H1 (cell line): ENCODE data around the gene TSPEAR. TPM values are rescaled to one million over a fixed set of nuclear protein-coding genes. Genes with fewer than 3 reads are reported as not detected.

ENCODE experiments used
- CTCF ChIP-seq, 3 experiments: IDR thresholded peaks; 1 replicate in 2 of 3; 2 replicates in 1 of 3; pipeline versions ENCODE4 v1.5.1 to v1.6.1; 2011; ENCODE audit warnings: low read length in 3 of 3, mild to moderate bottlenecking in 3 of 3, inconsistent platforms in 2 of 3, low read depth in 1 of 3, moderate library complexity in 1 of 3; ENCODE audit not compliant: insufficient read depth in 1 of 3; ENCODE audit errors: control extremely low read depth in 1 of 3
- EGR1 ChIP-seq: IDR thresholded peaks from 2 replicates; pipeline ENCODE4 v1.6.1; 2011; ENCODE audit warnings: low read depth, low read length, borderline replicate concordance
- RBBP5 ChIP-seq: IDR thresholded peaks from 2 replicates; pipeline ENCODE4 v1.7.1; 2012; ENCODE audit warnings: low read depth, mild to moderate bottlenecking, inconsistent platforms, low read length, moderate library complexity, borderline replicate concordance
- SIN3A ChIP-seq, 2 experiments: IDR thresholded peaks in 1 of 2; conservative IDR thresholded peaks in 1 of 2; 2 replicates each; pipeline ENCODE4 v1.6.1; 2011 to 2012; ENCODE audit warnings: low read length in 2 of 2, improper control_type of control experiment in 1 of 2, low read depth in 1 of 2, mild to moderate bottlenecking in 1 of 2
- SIRT6 ChIP-seq: IDR thresholded peaks from one replicate; pipeline ENCODE4 v1.7.1; 2012; ENCODE audit warnings: low read length, inconsistent platforms
- YY1 ChIP-seq: IDR thresholded peaks from 2 replicates; pipeline ENCODE4 v1.6.1; 2011; ENCODE audit warnings: low read depth, mild to moderate bottlenecking, low read length
- polyA plus RNA-seq, 7 experiments: library from polyadenylated mRNA; depleted of rRNA in 3 of 7; stranded (reverse) in 5 of 7; unstranded in 2 of 7; fragments of >200 nt in 5 of 7; fragments of 200-250 nt in 2 of 7; gene quantifications; 1 replicate in 5 of 7; 2 replicates in 1 of 7; 4 replicates in 1 of 7; pipeline versions ENCODE4 v1.2.1 to v1.2.3, GENCODE V29; 2011 to 2013; ENCODE audit warnings: missing spikeins in 2 of 7, mixed read lengths in 2 of 7
- total RNA-seq: library from RNA; stranded (reverse); fragmentation: NEBNext Ultra II Directional; extraction: Animal tissue kit (Norgen Biotek cat#: 25700); gene quantifications from 2 replicates; pipeline ENCODE4 v1.2.1, GENCODE V29; 2021

The TSPEAR gene
- total and polyA plus RNA-seq, 2 of the 8 experiments (the other 6 are each of a cell fraction or from before 2014, with no cell fraction given): 0.58 to 0.89 TPM

GRCh38 chr21:44703731-44704635 is 7.4 kb downstream of the TSPEAR start (continued):
- no peak for TF ChIP-seq RBBP5
- no peak for TF ChIP-seq EGR1
- TF ChIP-seq SIN3A (conservative IDR thresholded peaks at IDR 0.05 in 1 of 2, IDR thresholded peaks at IDR 0.05 in 1 of 2; ENCODE audit: low read depth in 1 of 2, low read length in 2 of 2): no peak
- TF ChIP-seq SIRT6: no peak
- TF ChIP-seq YY1: no peak
- no peak for TF ChIP-seq CTCF (IDR thresholded peaks at IDR 0.05; ENCODE audit: control extremely low read depth in 1 of 3, insufficient read depth in 1 of 3, low read depth in 1 of 3, low read length in 3 of 3)
